HG03521 (cell line): ENCODE results near the gene MBD3.

Experiments
- ATAC-seq: cut with Tn5 transposase; IDR thresholded peaks from one replicate; pipeline ENCODE4 v1.9.1; 2021; ENCODE audit warnings: mild to moderate bottlenecking, moderate library complexity; ENCODE audit not compliant: unreplicated experiment

MBD3 gene

DNA sequence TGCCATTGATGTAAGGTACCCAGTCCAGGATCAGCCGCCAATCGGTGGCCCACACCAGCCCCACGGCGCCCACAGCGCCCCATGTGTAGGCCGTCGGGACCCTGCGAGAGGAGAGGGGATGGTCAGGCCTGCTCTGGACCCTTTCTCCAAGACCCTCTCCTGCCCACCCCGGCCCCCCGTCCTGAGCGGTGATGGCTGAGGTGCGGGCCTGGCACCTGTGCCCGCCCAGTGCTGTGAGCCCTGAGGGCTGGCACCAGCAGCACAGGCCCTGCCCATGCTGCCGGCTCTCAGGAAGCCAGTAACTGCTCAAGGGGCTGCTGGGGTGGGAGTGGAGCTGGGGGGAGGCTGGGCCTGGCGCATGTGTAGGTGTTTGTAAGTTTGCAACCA is 6.8 kb upstream of the MBD3 start:
- no peak for ATAC-seq

DNA sequence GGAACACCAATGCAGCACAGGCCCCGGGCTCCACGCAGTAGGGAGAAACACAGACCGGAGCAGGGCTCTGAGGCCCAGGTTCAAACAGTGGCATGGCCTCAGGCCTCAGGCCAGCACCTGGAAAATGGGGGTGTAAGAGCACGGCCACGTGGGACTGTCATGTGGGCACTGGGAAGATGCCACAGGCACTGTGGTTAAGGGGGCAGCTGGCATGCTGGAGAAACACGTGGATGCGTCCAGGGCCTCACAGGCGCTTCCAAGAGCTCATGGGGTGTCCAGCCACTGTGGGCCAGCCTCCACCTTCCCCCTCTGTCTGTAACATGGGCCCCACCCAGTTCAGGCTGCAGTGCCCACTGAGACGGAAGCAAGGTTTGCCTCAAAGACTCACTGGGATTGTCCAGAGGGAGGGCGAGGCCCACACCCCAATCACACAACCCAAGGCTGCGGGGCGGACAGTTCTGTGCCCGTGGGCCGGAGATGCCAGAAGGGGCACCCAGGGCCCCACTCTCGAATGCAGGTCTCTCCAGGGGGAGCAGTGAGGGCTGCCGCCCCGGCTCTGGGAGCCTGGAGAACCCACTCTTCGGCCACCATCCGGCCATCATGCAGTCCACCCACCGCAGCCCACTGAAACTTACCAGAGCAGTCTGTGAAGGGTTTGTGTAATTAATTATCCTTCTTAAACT is 6.3 kb upstream of the MBD3 start:
- no peak for ATAC-seq

DNA sequence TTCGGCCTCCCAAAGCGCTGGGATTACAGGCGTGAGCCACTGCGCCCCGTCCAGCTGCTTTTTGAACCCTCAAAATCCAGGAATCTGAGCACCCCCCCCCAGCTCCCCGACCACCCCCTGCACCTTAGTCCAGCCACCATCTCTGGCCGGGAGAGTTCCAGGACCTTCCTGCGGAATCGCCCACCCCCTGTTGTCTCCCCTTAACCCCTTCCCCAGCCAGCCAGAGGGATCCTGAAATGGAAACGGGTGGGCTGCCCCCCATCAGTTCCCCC is 772 bp upstream of the MBD3 start:
- no peak for ATAC-seq

DNA sequence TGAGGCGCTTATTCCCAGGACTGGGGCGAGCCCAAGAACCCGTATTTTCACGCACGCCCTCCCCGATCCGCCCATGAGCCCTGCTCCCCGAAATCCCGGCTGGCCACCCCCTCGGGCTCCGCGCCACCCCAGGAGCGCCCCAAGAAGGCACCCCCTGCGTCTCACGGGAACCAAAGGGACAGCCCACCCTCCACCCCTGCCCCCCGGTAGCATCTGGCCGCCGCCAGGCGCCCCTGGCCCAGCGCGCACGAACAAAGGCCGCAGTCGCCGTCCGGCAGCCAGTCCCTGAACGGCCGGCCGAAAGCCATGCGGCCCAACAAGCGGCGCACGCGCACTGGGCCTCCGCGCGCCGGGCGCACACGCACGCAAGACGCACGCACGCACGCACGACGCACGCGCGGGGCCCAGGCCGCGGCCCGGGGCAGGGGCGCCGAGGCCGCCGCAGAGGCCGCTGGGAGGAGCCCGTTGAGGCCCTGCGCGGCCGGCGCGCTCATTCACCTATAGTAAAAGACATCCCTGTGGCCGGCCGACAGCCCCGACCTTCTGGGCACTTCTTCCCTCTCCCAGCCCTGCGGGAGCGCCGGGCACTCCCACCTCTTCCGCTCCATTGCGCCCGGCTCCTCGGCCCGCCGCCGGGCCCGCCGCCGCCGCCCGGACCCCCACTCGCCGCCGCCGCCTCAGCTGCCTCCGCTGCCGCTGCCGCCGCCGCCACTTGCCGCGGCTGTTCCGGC is 476 bp downstream of the MBD3 start:
- peak; percentile 60 for ATAC-seq

DNA sequence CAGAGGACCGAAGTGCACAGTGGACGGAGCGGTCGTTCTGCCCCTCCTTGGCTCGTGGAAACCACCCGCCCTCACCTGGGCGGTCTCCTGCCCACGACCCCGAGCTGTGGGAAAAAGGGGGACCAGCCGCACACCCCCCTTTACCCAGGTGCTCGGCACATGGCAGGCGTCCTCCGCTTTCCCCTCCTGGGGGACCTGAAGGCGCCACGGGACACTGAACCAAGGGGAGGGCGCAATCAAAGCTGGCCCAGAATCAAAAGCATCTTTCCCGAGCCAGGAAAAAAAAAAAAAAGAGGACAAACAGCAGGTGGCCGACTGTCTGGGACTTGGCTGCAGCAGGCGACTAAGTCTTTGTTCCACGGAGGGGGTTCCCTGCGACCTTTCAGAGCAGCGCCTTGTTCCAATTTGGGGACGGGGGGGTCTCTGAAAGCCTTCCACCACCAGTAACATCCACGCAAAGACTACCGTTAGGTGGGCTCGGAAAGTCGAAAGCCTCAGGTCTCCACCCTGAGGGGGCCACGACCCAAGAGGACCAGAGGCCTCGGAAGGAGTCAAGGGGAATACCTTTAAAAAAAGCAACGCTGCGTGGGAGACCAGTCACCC is 1.1 kb downstream of the MBD3 start:
- no peak for ATAC-seq

DNA sequence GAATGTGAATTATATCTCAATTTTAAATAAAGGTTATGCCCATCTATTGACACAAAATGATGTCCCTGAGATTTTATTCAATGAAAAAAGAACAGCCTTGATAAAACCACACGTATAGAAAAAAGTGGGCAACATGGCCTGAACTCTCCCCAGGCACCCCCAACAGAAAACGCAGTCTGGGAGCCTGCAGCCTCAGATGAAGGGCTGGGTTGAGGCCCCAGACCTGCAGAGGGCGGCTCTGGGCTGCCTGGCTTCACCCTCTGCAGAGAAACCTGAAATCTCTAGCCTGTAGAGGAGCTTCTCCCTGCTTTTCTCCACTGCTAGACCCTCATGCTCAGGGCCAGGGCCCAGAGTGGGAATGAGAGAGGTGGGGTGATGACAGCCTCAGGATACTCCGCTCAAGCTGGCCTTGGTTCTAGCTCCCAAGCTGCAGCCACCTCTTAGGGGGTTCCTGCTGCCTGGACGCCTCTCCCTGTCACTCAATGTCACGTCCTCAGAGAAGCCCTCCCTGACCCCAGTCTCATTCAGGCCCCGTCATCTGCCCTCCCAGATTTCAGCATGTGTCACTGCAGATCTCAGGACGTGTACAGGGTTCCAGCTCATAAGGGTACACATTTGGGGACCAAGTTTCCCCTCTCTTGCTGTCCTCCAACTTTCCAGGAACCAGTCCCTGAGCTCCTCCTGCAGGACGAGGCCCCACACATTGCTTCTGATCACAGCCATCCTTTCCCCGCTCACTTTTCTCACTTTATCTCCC is 1.8 kb downstream of the MBD3 start:
- ATAC-seq = no peak

DNA sequence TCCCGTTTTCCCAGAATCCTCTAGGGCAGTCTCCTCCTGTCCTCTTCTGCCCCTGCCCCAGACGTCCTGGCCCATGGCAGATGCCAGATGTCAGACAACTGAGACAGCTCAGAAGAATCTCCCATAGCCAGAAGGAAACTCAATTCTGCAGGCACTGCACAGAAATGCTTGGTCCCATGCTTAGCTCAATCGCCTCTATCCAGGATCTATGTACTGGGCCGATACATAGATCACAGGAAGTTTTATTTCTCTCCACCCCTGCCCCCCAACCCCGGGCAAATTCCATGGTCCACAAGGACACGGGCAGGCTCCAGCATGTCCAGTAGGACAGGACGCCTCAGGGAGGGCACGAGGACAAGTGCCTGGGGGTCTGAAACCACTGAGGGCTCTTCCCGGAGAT is 4.8 kb downstream of the MBD3 start:
- ATAC-seq = no peak

DNA sequence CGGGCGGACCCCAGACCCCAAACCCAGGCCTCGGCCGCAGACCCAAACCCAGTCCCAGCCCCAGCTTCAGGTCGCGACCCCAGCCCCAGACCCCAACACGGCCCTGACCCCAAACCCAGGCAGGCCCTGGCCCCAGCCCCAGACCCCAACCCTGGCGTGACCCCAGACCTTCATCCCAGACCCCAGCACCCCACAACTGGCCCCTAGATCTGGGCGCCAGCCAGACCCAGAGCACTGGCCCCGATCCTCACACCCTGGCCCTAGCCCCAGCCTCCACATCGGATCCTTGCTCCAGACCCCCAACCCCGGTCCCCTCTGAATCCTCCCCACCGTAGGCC is 7.5 kb downstream of the MBD3 start:
- ATAC-seq = no peak

DNA sequence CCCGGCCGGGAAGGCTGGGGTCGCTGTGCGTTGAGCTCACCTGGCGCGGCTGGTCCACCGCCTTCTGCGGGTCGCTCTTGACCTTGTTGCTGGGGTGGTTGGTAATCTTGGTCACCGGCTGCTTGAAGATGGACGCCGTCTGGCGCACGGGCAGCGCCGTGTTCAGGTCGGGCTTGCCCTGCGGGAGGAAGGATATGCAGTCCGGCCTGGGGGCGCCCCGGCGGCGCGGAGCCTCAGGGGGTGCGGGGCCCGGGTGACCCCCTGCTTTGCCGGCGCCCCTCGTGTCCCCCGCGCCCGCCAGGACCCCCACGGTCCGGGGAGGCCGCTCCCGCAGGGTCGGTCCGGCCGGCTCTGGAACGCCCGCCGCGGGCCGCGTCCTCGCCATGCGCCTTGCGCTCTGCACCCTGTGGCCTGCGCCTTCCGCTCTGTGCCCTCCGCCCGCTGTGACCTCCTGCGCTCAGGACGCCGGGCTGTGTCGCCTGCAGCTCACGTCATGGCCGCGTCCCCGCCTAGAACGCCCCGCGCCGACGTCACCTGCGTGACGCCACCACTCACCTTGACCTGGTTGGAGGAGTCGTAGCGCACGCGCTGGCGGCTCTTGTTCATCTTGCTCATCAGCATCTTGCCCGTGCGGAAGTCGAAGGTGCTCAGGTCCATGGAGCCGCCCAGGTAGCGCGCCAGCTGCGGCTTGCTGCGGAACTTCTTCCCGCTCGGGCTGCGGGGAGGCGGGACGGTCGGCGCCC is 8.0 kb downstream of the MBD3 start:
- ATAC-seq = no peak

DNA sequence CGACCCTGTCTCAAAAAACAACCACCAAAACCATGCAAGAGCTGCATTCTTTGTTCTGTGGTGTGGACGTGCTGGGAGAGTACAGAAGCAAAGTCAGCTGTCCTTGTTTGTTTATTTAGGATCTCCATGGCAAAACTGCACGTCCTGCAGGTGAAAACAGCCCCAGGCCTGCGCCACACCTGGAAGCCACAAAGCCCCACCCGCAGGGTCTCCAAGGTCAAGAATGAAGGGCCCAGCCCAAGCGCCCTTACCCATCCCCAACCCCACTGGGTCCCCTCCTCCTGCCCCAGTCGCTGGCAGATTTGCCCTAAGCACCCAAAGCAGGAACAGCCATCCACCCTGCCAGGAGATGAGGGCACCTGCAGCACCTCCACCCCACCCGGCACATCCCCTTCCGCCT is 10.5 kb downstream of the MBD3 start:
- ATAC-seq = no peak

DNA sequence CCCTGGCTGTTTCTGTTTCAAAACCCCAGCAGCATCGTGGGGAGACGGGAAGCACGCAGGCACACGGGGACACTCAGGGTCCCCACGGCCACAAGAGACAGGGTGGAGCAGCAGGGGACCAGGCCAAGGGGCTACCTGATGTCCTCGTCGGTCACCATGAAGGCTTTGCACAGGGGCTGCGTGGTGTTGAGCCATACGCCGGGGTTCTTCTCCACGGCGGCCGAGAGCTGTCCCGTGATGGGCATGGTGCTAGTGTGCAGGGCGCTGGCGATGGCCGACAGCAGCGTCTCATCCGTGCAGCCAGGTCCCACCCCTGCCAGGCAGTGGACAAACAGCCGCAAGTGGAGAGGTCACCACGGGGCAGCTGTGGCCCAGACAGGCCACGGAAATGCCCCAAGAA is 11.7 kb downstream of the MBD3 start:
- no peak for ATAC-seq

DNA sequence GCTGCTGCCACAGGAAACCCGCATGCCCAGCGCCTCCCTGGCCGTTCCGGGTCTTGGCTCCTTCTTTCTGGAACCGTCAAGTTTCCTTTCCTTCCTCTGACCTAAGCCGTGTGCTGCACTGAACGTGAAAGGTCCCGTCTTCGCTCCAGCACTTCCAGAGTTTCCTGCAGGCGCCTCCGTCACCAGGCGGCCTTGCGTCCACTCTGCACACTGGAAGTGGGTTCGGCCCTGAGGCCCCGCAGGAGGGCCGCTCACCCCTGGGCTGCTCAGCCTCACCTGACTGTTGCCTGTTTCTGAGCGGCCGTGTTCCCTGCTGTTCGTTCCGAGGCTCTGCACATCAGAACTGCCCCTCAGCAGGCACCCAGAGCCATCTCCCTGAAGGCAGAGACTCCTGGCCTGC is 12.3 kb downstream of the MBD3 start:
- no peak for ATAC-seq

DNA sequence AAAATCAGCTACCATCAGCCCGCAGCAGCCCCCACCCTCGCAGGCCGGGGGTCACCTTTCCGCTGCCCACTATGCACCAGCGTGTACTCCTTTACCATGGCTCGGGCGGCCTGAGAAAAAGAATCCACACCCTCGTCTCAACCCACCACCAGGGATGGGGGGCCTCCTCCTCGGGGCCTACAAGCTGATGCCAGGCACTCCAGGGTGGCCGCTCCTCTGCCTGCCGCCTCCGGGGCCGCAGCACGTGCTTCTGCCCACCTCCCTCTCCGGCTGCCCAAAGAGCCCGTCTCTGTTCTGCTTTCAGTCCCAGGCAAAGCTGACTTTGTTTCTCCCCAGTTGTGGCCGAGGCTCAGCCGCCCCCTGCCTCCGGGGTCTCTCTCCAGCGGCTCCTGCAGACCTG is 13.4 kb downstream of the MBD3 start:
- ATAC-seq = no peak

DNA sequence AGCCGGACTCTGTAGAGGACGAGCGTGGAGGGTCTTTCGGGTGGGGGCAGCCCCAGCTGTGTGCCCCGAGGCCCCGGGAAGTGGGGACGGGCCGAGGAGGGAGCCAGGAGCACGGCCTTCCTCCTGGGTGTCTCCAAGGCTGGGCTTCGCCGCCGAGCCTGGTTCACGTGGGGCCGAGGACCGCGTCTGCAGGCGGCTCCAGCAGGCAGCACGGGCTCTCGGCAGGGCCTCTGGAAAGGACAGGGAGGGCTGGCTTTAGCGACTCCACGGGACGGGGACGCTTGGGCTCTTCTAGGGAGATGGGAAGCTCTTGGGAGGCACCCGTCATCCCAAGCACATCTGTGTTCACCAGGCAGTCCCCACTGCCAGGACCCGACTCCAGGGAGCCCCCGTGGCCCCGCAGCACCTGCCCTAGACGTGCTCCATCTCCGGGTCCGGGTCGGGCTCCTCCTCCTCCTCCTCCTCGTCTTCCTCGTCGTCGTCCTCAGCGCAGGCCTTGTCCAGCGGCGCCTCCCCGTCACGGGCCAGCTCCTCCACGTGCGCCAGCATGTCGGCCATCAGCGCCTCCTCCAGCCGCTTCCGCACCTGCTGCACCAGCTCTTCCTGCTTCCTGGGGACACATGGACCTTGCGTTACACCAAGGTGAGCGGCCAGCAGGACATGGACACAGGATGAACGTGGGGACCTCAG is 14.6 kb downstream of the MBD3 start:
- no peak for ATAC-seq

DNA sequence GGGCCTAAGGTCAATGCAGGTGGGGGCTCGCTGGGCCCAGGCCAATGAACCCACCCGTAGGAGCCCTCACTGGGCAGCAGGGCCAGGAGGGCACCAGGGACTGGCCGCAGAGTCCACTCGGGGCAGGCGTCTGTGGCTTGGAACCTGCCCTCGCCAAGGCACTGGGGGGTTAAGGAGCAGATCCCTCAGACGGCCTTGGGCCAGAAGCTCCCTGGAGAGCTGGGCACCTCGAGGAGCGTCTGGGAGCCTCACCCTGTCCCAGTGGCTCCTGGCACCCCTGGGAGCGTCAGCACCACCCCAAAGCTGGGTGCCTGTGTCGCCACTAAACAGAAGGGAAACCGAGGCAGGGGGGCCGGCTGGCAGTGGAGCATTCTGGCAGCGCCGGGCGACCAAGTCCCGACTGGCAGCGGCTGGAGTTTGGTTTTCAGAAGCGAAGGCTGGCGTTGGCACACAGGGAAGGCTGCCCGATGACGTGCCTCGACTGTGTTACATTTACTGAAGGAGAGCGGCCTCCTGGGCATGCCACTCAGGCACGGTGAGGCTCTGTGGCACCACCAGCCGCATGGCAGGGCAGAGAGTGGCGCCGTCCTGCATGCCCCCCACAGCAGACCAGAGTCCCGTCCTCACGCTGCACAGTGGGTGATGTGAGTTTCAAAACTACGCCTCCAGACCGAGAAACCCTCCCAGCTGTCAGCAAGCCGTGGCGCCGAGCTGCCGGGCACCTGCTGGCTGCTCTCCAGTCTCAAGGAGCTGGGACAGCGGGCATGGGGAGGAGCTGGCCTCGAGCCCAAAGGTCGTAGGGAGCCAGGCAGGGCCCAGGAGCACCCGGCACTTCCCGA is 15.4 kb downstream of the MBD3 start:
- no peak for ATAC-seq

DNA sequence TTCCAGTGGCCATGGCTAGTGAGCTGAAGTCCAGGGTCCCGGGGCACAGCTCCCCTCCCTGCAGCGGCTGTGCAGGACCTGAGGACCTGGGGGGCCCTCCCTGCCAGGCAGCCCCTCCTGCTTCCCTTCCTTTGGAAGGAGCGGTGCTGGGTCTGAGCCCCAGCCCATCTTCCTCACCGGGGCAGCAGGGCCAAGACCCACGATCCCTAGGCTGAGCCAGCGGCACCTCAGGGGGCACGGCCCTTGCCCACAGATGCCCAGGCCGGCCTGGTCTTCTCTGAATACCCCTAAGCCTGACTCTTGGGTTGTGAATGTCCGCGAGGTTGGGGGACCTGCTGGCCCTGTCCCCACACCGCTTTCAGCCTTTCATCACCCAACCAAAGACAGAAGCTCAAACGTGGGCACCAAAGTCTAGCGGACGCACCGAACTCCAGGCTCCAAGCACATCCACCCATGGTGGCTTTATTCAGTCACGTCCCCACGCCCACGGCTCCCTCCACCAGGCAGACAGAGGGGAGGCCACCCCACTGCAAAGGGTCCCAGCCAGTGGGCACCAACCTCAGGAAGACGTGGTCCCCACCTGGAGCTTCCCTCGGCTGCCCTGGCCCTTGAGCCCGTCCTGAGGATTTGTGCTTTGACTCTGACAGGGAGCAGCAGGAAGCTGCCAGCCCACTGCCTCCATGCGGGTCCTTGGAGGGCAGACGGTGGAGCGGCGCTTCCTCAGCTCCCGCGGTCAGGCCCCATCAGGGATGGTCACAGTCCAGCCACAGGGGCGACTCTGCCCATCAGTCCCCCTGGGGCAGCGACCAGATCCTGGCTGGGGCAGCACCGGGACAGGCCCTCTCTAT is 16.2 kb downstream of the MBD3 start:
- ATAC-seq = no peak

DNA sequence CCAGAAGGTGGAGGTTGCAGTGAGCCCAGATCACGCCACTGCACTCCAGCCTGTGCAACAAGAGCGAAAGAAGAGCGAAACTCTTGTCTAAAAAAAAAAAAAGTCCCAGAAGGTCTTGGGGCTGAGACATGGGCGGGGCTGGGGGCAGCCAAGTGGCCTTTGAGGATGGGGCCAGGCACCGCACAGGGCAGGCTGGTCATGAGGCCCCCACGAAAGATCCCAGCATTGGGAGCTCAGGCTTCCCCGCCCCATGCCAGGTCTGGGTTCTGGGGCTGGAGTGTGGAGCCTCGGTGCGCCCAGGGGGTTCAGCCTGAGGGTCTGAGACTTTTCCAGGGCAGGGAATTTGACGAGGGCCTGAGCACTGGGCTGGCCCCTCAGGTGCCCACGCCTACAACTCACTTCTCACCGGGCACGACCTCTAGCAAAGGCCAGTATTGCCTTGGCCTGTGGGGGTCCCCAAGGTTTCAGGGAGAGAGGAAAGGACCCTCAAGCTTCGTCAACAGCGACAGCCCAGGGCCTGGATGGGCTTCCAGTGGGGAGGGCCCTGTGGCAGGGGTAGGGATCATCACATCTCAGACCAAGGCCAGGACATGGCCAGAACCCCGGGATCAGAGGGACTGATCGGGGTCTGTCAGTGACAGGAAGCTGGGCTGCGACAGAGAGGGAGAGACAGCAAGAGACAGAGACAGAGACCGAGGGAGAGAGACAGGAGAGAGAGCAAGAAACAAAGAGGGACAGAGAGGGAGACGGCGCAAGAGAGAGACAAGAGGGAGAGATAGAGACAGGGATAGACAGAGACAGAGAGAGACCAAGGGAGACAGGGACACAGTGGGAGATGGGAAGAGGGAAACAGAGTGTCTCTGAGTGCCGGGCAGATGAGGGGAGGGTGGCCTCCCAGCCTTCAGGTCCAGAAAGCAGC is 17.1 kb downstream of the MBD3 start:
- ATAC-seq = no peak
